ENCODE measurements around the gene ABCC11.
A peak's percentile ranks its signal among the peaks of the same experiment; 100 is the strongest.
"Not testable (repeated sequence)": the region's sequence is repeated elsewhere in the genome, so short reads cannot be mapped to it uniquely, and the experiment has no call there.

Gene ABCC11

DNA sequence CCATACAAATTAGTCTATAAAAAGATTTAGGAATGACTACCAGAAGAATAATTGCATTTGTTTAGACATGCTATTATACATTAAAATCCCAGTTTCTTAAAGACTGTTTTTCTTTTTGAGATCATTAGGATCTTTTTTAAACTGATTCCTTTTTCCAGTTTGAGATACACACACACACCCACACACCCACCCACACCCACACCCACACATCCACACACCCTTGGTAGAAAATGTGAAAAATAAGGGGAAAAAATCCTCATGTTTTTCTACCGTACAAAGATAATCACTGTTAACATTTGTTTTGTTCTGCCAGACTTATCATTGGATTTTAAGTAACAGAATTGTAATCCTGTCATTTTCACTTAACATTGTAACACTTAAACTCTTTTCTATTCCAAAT is 27.1 kb upstream of the ABCC11 start:
- no peaks in the 10 kb centered on the region for H3K27me3 ChIP-seq (ENCODE audit: insufficient read depth, low read length)
- no peaks in the 10 kb centered on the region for H3K9me3 ChIP-seq (ENCODE audit: low read length)
- no peak overlapping the region for H3K4me3 ChIP-seq (ENCODE audit: low read length)
- peaks cover 39% of the 10 kb centered on the region for H3K36me3 ChIP-seq (ENCODE audit: insufficient read depth, low read length)
- H3K4me1 ChIP-seq (ENCODE audit: insufficient read depth, low read length), result no peaks in the 10 kb centered on the region
- H2AFZ ChIP-seq (ENCODE audit: low read depth, low read length), result no peak overlapping the region

- no peak overlapping the region for H2AFZ ChIP-seq (ENCODE audit: low read depth, low read length)
- H3K4me3 ChIP-seq (ENCODE audit: low read length), result no peak overlapping the region
- H3K27me3 ChIP-seq (ENCODE audit: insufficient read depth, low read length), result no peaks in the 10 kb centered on the region
- H3K4me1 ChIP-seq (ENCODE audit: insufficient read depth, low read length), result no peaks in the 10 kb centered on the region
- H3K9me3 ChIP-seq (ENCODE audit: low read length), result no peaks in the 10 kb centered on the region
- H3K36me3 ChIP-seq (ENCODE audit: insufficient read depth, low read length), result peaks cover 32% of the 10 kb centered on the region
Observed at GRCh38 chr16:48272837-48273421, 25.6 kb upstream of the ABCC11 start.

DNA sequence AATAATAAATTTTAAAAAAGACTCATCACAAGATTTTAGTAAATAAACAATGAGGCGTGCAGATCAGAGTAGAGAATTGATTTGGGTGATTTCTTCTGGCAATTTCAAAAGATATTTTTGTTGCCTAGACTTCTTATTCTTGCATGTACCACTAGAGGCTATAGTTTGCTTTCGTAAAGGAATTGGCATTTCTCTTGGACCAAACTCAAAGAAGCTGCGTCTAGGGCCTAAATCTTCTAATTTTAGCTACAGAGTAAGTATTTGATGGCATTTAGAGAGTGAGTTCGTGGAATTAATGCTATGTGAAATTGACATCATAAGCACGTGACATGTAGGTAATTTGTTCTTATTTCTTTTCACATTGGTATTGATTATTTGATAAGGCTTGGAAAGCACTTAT is 24.4 kb upstream of the ABCC11 start:
- no peak overlapping the region for H2AFZ ChIP-seq (ENCODE audit: low read depth, low read length)
- H3K4me3 ChIP-seq (ENCODE audit: low read length), result no peak overlapping the region
- H3K27me3 ChIP-seq (ENCODE audit: insufficient read depth, low read length), result no peaks in the 10 kb centered on the region
- no peaks in the 10 kb centered on the region for H3K9me3 ChIP-seq (ENCODE audit: low read length)
- no peaks in the 10 kb centered on the region for H3K4me1 ChIP-seq (ENCODE audit: insufficient read depth, low read length)
- peaks cover 22% of the 10 kb centered on the region for H3K36me3 ChIP-seq (ENCODE audit: insufficient read depth, low read length)

DNA sequence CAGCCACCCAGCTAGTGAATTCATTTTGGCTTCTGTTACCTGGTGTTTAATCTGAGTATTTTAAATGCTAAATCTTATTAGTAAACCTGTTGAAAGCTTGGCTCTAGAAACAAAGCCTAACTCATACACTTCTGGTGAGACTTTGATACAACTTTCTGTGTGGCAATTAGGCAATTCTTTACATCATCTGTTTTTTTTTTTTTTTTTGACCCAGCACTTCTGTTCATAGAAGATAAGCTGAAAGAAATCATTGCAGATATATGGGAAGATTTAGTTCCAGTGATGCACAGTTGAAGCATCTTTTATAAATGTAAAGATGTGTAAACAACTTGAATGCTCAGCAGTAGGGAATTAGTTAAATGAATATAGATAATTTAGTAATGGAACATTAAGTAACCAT is 21.7 kb upstream of the ABCC11 start:
- Histone ChIP-seq H3K36me3 (ENCODE audit: insufficient read depth, low read length) (peaks cover 31% of the 10 kb centered on the region), H3K27me3 (ENCODE audit: insufficient read depth, low read length) (no peaks in the 10 kb centered on the region), H3K4me1 (ENCODE audit: insufficient read depth, low read length) (no peaks in the 10 kb centered on the region), H2AFZ (ENCODE audit: low read depth, low read length) (no peak overlapping the region), H3K9me3 (ENCODE audit: low read length) (no peaks in the 10 kb centered on the region), H3K4me3 (ENCODE audit: low read length) (no peak overlapping the region)

DNA sequence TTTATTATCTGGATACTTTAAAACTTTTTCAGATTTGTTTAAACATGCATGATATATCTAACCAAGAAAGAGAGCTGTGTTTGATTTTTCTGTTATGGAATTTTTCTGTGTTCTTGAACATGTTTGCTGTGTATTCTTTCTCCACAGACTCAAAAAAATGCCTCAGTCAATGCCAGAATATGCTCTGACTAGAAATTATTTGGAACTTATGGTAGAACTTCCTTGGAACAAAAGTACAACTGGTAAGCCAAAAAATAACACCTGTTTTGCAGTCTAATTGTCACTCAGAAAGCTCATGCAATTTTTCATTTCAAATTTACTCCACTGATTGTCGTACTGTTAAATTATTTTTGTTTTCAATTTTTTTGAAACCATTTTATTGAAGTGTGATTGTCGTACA is 15.3 kb upstream of the ABCC11 start:
- peaks cover 67% of the 10 kb centered on the region for H3K36me3 ChIP-seq (ENCODE audit: insufficient read depth, low read length)

GRCh38 chr16:48261569-48261968 is 14.2 kb upstream of the ABCC11 start:
- Histone ChIP-seq H2AFZ (ENCODE audit: low read depth, low read length) (no peak overlapping the region), H3K36me3 (ENCODE audit: insufficient read depth, low read length) (peaks cover 70% of the 10 kb centered on the region), H3K4me3 (ENCODE audit: low read length) (no peak overlapping the region), H3K9me3 (ENCODE audit: low read length) (no peaks in the 10 kb centered on the region), H3K4me1 (ENCODE audit: insufficient read depth, low read length) (no peaks in the 10 kb centered on the region), H3K27me3 (ENCODE audit: insufficient read depth, low read length) (no peaks in the 10 kb centered on the region)

More for the DNA sequence above, 15.3 kb upstream of the ABCC11 start:
- no peaks in the 10 kb centered on the region for H3K9me3 ChIP-seq (ENCODE audit: low read length)
- no peak overlapping the region for H3K4me3 ChIP-seq (ENCODE audit: low read length)
- no peaks in the 10 kb centered on the region for H3K4me1 ChIP-seq (ENCODE audit: insufficient read depth, low read length)
- no peaks in the 10 kb centered on the region for H3K27me3 ChIP-seq (ENCODE audit: insufficient read depth, low read length)
- no peak overlapping the region for H2AFZ ChIP-seq (ENCODE audit: low read depth, low read length)

DNA sequence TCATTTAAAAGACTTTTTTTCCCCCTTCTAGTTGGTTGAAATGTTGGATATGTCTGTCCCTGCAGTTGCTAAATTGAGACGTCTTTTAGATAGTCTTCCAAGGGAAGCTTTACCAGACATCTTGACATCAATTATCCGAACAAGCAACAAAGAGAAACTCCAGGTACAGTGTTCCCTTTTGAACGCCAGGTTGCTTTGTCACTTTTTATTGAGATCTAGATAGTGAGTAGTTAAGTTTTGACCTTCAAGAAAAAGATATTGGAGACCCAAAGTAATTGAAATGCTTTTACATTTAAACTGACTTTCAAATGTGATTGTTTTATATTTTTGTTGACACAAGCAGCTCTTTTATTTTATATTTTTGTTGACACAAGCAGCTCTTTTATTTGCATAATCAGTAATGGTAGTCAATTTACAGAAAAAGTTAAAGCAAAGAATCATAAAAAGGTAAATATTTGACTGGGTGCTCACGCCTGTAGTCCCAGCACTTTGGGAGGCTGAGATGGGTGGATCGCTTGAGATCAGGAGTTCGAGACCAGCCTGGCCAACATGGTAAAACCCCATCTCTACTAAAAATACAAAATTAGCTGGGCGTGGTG is 9.3 kb upstream of the ABCC11 start:
- Histone ChIP-seq H3K4me3 (ENCODE audit: low read length) (no peak overlapping the region), H3K27me3 (ENCODE audit: insufficient read depth, low read length) (no peaks in the 10 kb centered on the region), H2AFZ (ENCODE audit: low read depth, low read length) (no peak overlapping the region), H3K36me3 (ENCODE audit: insufficient read depth, low read length) (peaks cover 68% of the 10 kb centered on the region), H3K9me3 (ENCODE audit: low read length) (no peaks in the 10 kb centered on the region), H3K4me1 (ENCODE audit: insufficient read depth, low read length) (no peaks in the 10 kb centered on the region)

GRCh38 chr16:48252013-48252412 is 4.7 kb upstream of the ABCC11 start:
- Histone ChIP-seq H3K9me3 (ENCODE audit: low read length) (no peaks in the 10 kb centered on the region), H3K27me3 (ENCODE audit: insufficient read depth, low read length) (no peaks in the 10 kb centered on the region), H2AFZ (ENCODE audit: low read depth, low read length) (no peak overlapping the region), H3K36me3 (ENCODE audit: insufficient read depth, low read length) (peaks cover 34% of the 10 kb centered on the region), H3K4me3 (ENCODE audit: low read length) (no peak overlapping the region), H3K4me1 (ENCODE audit: insufficient read depth, low read length) (no peaks in the 10 kb centered on the region)

- Histone ChIP-seq H3K27me3 (ENCODE audit: insufficient read depth, low read length) (no peaks in the 10 kb centered on the region), H3K9me3 (ENCODE audit: low read length) (no peaks in the 10 kb centered on the region), H3K36me3 (ENCODE audit: insufficient read depth, low read length) (peaks cover 31% of the 10 kb centered on the region), H2AFZ (ENCODE audit: low read depth, low read length) (no peak overlapping the region), H3K4me3 (ENCODE audit: low read length) (no peak overlapping the region), H3K4me1 (ENCODE audit: insufficient read depth, low read length) (peaks cover 6% of the 10 kb centered on the region)
Observed at GRCh38 chr16:48250520-48251278, 3.4 kb upstream of the ABCC11 start.

DNA sequence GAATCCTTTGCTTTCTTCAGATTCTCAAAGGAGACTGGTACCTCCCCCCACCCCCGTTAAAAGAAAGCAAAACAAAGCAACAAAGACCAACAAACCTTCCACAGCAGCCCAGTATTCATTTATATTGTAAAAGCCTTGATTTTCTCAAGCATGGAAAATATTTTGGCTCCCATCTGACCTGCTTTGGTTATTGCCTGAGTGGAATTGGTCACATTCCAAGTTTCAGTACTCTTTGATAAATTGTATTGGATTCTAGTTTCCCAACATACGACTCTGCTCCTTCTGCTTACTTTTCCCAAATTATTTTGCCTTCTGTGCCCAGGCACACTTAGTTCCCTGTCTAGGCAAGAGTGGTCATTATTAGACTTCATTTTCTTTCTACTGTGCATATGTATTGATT is 1.3 kb downstream of the ABCC11 start:
- H3K9me3 ChIP-seq (ENCODE audit: low read length), result no peaks in the 10 kb centered on the region
- H2AFZ ChIP-seq (ENCODE audit: low read depth, low read length), result no peak overlapping the region
- H3K27me3 ChIP-seq (ENCODE audit: insufficient read depth, low read length), result no peaks in the 10 kb centered on the region
- peaks cover 14% of the 10 kb centered on the region for H3K4me1 ChIP-seq (ENCODE audit: insufficient read depth, low read length)
- H3K36me3 ChIP-seq (ENCODE audit: insufficient read depth, low read length), result peaks cover 3% of the 10 kb centered on the region
- no peak overlapping the region for H3K4me3 ChIP-seq (ENCODE audit: low read length)

DNA sequence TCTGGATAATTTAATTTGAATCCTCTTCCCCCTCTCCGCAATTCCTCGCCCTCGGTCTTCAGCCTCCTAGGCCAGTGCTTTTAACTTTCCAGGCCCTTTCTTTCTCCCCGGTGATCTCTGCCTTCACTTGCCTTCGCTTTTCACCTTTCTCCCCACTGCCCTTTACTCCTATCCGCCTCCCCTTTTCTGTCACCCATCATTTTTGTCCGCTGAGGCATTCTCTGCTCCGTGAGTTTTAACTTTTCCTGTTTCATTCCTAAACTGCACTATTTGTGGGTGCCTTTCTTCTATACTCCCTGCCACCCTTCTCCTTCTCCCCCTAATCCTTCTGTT is 2.5 kb downstream of the ABCC11 start:
- Histone ChIP-seq H2AFZ (ENCODE audit: low read depth, low read length) (peak overlapping the region; percentile 43), H3K4me1 (ENCODE audit: insufficient read depth, low read length) (peaks cover 14% of the 10 kb centered on the region), H3K27me3 (ENCODE audit: insufficient read depth, low read length) (no peaks in the 10 kb centered on the region), H3K9me3 (ENCODE audit: low read length) (no peaks in the 10 kb centered on the region), H3K4me3 (ENCODE audit: low read length) (peak overlapping the region; percentile 80), H3K36me3 (ENCODE audit: insufficient read depth, low read length) (peaks cover 3% of the 10 kb centered on the region)

GRCh38 chr16:48244080-48244862 is 3.1 kb downstream of the ABCC11 start, which contains the start of gene LONP2:
Gene LONP2 (plus strand): TSS chr16:48244300. CDS start chr16:48244389, 89 bp downstream.
- H3K36me3 ChIP-seq (ENCODE audit: insufficient read depth, low read length), result peaks cover 3% of the 10 kb centered on the region
- H3K27me3 ChIP-seq (ENCODE audit: insufficient read depth, low read length), result no peaks in the 10 kb centered on the region
- no peaks in the 10 kb centered on the region for H3K9me3 ChIP-seq (ENCODE audit: low read length)
- peaks cover 14% of the 10 kb centered on the region for H3K4me1 ChIP-seq (ENCODE audit: insufficient read depth, low read length)
- peak within 1 kb of the TSS; percentile 43 for H2AFZ ChIP-seq (ENCODE audit: low read depth, low read length)
- H3K4me3 ChIP-seq (ENCODE audit: low read length), result peak within 1 kb of the TSS; percentile 80

GRCh38 chr16:48240147-48240546 is 7.2 kb downstream of the ABCC11 start:
- not testable (repeated sequence) for H2AFZ ChIP-seq (ENCODE audit: low read depth, low read length); H3K27me3 ChIP-seq (ENCODE audit: insufficient read depth, low read length); H3K4me1 ChIP-seq (ENCODE audit: insufficient read depth, low read length); H3K4me3 ChIP-seq (ENCODE audit: low read length); H3K36me3 ChIP-seq (ENCODE audit: insufficient read depth, low read length); H3K9me3 ChIP-seq (ENCODE audit: low read length)
